ENCODE results near the gene RETREG2. TPM values are rescaled to one million over a fixed set of nuclear protein-coding genes. Genes with fewer than 3 reads are reported as not detected.
A peak's percentile ranks its signal among the peaks of the same experiment; 100 is the strongest.

The RETREG2 gene
- total RNA-seq (2022) = 67.9 and 69.7 TPM in 2 replicates
- percentile 62 among the genes with signal in this experiment for Bru-seq, nascent RNA
- BruChase-seq, experiment 1, labeled RNA remaining after a 6-hour chase = percentile 92 among the genes with signal in this experiment
- percentile 84 among the genes with signal in this experiment for BruChase-seq, experiment 2, labeled RNA remaining after a 2-hour chase
- long read RNA-seq, full-length matches to known transcripts = 15 of 895 reads
- long read RNA-seq, partial matches to known transcripts = 0 of 895 reads
- long read RNA-seq, other reads (novel, unspliced or antisense) = 880 of 895 reads

- peaks cover 30% of the 10 kb centered on the region for H3K4me1 Mint-ChIP-seq (ENCODE audit: low read depth, unreplicated experiment)
- BruUV-seq (replicated peaks) = no TSS peak
- peak within 1 kb of the TSS; percentile 97 for H3K27ac Mint-ChIP-seq (ENCODE audit: unreplicated experiment)
- peaks cover 61% of the 10 kb centered on the region for H3K36me3 Mint-ChIP-seq (ENCODE audit: insufficient read depth, unreplicated experiment)
- no peaks in the 10 kb centered on the region for H3K9me3 Mint-ChIP-seq (ENCODE audit: low read depth, unreplicated experiment)
- intact Hi-C loops (cut with micrococcal nuclease; ENCODE audit: unreplicated experiment) = loop anchor here (5.0 kb wide), 1 partner anchor 120 kb away; no protein-coding TSS in a partner anchor
- CTCF ChIA-PET = no interaction called here
- TF ChIP-seq, protein P1, sequence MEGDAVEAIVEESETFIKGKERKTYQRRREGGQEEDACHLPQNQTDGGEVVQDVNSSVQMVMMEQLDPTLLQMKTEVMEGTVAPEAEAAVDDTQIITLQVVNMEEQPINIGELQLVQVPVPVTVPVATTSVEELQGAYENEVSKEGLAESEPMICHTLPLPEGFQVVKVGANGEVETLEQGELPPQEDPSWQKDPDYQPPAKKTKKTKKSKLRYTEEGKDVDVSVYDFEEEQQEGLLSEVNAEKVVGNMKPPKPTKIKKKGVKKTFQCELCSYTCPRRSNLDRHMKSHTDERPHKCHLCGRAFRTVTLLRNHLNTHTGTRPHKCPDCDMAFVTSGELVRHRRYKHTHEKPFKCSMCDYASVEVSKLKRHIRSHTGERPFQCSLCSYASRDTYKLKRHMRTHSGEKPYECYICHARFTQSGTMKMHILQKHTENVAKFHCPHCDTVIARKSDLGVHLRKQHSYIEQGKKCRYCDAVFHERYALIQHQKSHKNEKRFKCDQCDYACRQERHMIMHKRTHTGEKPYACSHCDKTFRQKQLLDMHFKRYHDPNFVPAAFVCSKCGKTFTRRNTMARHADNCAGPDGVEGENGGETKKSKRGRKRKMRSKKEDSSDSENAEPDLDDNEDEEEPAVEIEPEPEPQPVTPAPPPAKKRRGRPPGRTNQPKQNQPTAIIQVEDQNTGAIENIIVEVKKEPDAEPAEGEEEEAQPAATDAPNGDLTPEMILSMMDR (IDR thresholded peaks at IDR 0.05; ENCODE audit: unreplicated experiment) = peak; percentile 34
- DNase-seq = peak; percentile 85
- peak within 1 kb of the TSS; percentile 98 for H3K4me3 Mint-ChIP-seq (ENCODE audit: low read depth, unreplicated experiment)
- H3K27me3 Mint-ChIP-seq (ENCODE audit: unreplicated experiment) = no peaks in the 10 kb centered on the region
Measured at GRCh38 chr2:219177552-219178376, at the start of gene RETREG2. Gene RETREG2, plus strand, starts transcription at chr2:219178275. Its CDS starts 78 bp downstream, at chr2:219178353.

GRCh38 chr2:219128396-219128795, 49.7 kb upstream of the RETREG2 start:
- no TSS peak for BruUV-seq (replicated peaks)
- no peak overlapping the region for H3K27ac Mint-ChIP-seq (ENCODE audit: unreplicated experiment)
- no peak for DNase-seq
- H3K4me1 Mint-ChIP-seq (ENCODE audit: low read depth, unreplicated experiment) = peaks cover 47% of the 10 kb centered on the region
- TF ChIP-seq, protein P1 (IDR thresholded peaks at IDR 0.05; ENCODE audit: unreplicated experiment) = no peak
- CTCF ChIA-PET = interaction anchor here (0.7 to 1.1 kb wide), 3 partner anchors 9 to 24 kb away, joined by 3 read pairs; no protein-coding TSS in a partner anchor
- H3K27me3 Mint-ChIP-seq (ENCODE audit: unreplicated experiment) = no peaks in the 10 kb centered on the region
- peaks cover 11% of the 10 kb centered on the region for H3K36me3 Mint-ChIP-seq (ENCODE audit: insufficient read depth, unreplicated experiment)
- intact Hi-C loops (cut with micrococcal nuclease; ENCODE audit: unreplicated experiment) = no loop called here
- no peaks in the 10 kb centered on the region for H3K9me3 Mint-ChIP-seq (ENCODE audit: low read depth, unreplicated experiment)
- no peak overlapping the region for H3K4me3 Mint-ChIP-seq (ENCODE audit: low read depth, unreplicated experiment)

DNA sequence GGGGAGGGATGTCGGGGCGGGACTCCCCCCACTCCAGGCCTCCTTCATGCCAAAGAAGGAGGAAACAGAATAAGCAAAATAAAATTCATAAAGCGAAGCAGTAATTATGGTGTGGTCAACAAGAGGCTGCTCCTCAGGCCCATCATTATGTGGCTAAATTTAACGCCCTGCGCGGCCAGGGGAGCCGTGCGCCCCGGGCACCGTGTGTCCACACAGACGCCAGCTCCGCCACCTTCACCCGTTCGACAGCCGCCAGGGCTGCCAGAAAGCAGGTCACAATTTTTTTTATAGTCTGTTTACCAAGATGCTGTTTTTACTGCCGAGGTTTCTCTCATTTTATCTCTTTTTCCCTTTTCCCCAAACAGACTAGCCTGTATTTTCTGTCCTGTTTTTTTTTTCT, 48.5 kb upstream of the RETREG2 start:
- Mint-ChIP-seq H3K36me3 (ENCODE audit: insufficient read depth, unreplicated experiment) (peaks cover 11% of the 10 kb centered on the region), H3K4me3 (ENCODE audit: low read depth, unreplicated experiment) (no peak overlapping the region), H3K27me3 (ENCODE audit: unreplicated experiment) (no peaks in the 10 kb centered on the region), H3K9me3 (ENCODE audit: low read depth, unreplicated experiment) (no peaks in the 10 kb centered on the region), H3K27ac (ENCODE audit: unreplicated experiment) (no peak overlapping the region), H3K4me1 (ENCODE audit: low read depth, unreplicated experiment) (peaks cover 35% of the 10 kb centered on the region)
- BruUV-seq (replicated peaks) = no TSS peak
- intact Hi-C loops (cut with micrococcal nuclease; ENCODE audit: unreplicated experiment) = no loop called here
- CTCF ChIA-PET = interaction anchor here (0.7 kb wide), 1 partner anchor 20 kb away, joined by 3 read pairs; no protein-coding TSS in a partner anchor
- TF ChIP-seq, protein P1 (IDR thresholded peaks at IDR 0.05; ENCODE audit: unreplicated experiment) = no peak
- no peak for DNase-seq

DNA sequence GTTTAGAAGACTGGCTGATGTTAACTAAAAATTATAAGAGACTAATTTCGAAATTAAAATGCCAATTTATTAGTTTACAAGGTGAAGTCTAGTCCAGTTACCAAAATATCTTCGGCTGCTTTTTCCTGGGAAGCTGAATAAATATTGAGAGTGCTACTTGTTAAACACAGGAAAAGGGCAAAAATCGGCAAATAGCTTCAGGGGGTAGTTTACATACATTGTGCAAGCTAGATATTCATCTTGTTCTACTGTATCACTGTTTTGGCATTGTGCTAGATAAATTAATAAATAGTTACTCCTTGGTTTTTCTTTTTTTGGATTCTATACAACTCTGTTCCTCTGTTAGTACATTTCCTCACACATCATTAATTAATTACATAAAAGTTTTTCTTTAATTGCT, 46.7 kb upstream of the RETREG2 start:
- no TSS peak for BruUV-seq (replicated peaks)
- TF ChIP-seq, protein P1 (IDR thresholded peaks at IDR 0.05; ENCODE audit: unreplicated experiment) = no peak
- Mint-ChIP-seq H3K27ac (ENCODE audit: unreplicated experiment) (no peak overlapping the region), H3K27me3 (ENCODE audit: unreplicated experiment) (no peaks in the 10 kb centered on the region), H3K36me3 (ENCODE audit: insufficient read depth, unreplicated experiment) (peaks cover 5% of the 10 kb centered on the region), H3K4me1 (ENCODE audit: low read depth, unreplicated experiment) (peaks cover 18% of the 10 kb centered on the region), H3K4me3 (ENCODE audit: low read depth, unreplicated experiment) (no peak overlapping the region), H3K9me3 (ENCODE audit: low read depth, unreplicated experiment) (no peaks in the 10 kb centered on the region)
- intact Hi-C loops (cut with micrococcal nuclease; ENCODE audit: unreplicated experiment) = no loop called here
- CTCF ChIA-PET = no interaction called here
- no peak for DNase-seq

Data from Calu3 (cell line).